GM18868 (cell line): ENCODE data around the gene ATXN7L1.
"Not testable (repeated sequence)": the region's sequence is repeated elsewhere in the genome, so short reads cannot be mapped to it uniquely, and the experiment has no call there.

Source experiments
- ATAC-seq: cut with Tn5 transposase; IDR thresholded peaks from one replicate; pipeline ENCODE4 v1.9.1; 2021; ENCODE audit warnings: mild to moderate bottlenecking, moderate library complexity; ENCODE audit not compliant: unreplicated experiment

ATXN7L1 gene

GRCh38 chr7:105712877-105713276, 163.5 kb downstream of the ATXN7L1 start:
- no peak for ATAC-seq

GRCh38 chr7:105711726-105712402, 164.5 kb downstream of the ATXN7L1 start:
- ATAC-seq: no peak

- not testable (repeated sequence) for ATAC-seq
These were observed 165.7 kb downstream of the ATXN7L1 start for GRCh38 chr7:105710720-105711119.

- no peak for ATAC-seq
These were observed 167.7 kb downstream of the ATXN7L1 start for GRCh38 chr7:105708763-105709080.

GRCh38 chr7:105707967-105708762, 168.2 kb downstream of the ATXN7L1 start:
- no peak for ATAC-seq

GRCh38 chr7:105707381-105707780, 169.0 kb downstream of the ATXN7L1 start:
- no peak for ATAC-seq

GRCh38 chr7:105705427-105705826, 171.0 kb downstream of the ATXN7L1 start:
- no peak for ATAC-seq

- no peak for ATAC-seq
These were observed 173.0 kb downstream of the ATXN7L1 start for GRCh38 chr7:105703207-105703930.

- ATAC-seq: no peak
These were observed 176.7 kb downstream of the ATXN7L1 start for GRCh38 chr7:105699568-105700236.

GRCh38 chr7:105698531-105698930, 177.9 kb downstream of the ATXN7L1 start:
- no peak for ATAC-seq

- no peak for ATAC-seq
These were observed 178.6 kb downstream of the ATXN7L1 start for GRCh38 chr7:105697753-105698152.

- ATAC-seq: not testable (repeated sequence)
These were observed 179.2 kb downstream of the ATXN7L1 start for GRCh38 chr7:105697169-105697568.

- ATAC-seq: no peak
These were observed 182.8 kb downstream of the ATXN7L1 start for GRCh38 chr7:105693576-105693975.

GRCh38 chr7:105691680-105692564, 184.5 kb downstream of the ATXN7L1 start:
- ATAC-seq: peak; percentile 62

- no peak for ATAC-seq
These were observed 185.2 kb downstream of the ATXN7L1 start for GRCh38 chr7:105691082-105691679.

GRCh38 chr7:105690325-105690945, 186.0 kb downstream of the ATXN7L1 start:
- no peak for ATAC-seq

GRCh38 chr7:105689067-105689819, 187.2 kb downstream of the ATXN7L1 start:
- no peak for ATAC-seq

- no peak for ATAC-seq
These were observed 187.8 kb downstream of the ATXN7L1 start for GRCh38 chr7:105688617-105689016.

GRCh38 chr7:105685161-105685560, 191.2 kb downstream of the ATXN7L1 start:
- no peak for ATAC-seq
